ENCODE measurements around the gene COPS4.
"Not testable (repeated sequence)": the region's sequence is repeated elsewhere in the genome, so short reads cannot be mapped to it uniquely, and the experiment has no call there.

COPS4 gene

GRCh38 chr4:83024233-83024632, 10.8 kb upstream of the COPS4 start:
- no peak for FAIRE-seq

- FAIRE-seq = no peak
Measured at GRCh38 chr4:83025563-83025962, 9.4 kb upstream of the COPS4 start.

- no peak for FAIRE-seq
Measured at GRCh38 chr4:83028976-83029375, 6.0 kb upstream of the COPS4 start.

GRCh38 chr4:83029688-83030087, 5.3 kb upstream of the COPS4 start:
- FAIRE-seq = no peak

- no peak for FAIRE-seq
Measured at GRCh38 chr4:83036991-83037665, 2.1 kb downstream of the COPS4 start.

- no peak for FAIRE-seq
Measured at GRCh38 chr4:83040269-83040668, 5.3 kb downstream of the COPS4 start.

GRCh38 chr4:83043157-83043556, 8.2 kb downstream of the COPS4 start:
- not testable (repeated sequence) for FAIRE-seq

- FAIRE-seq = no peak
Measured at GRCh38 chr4:83043801-83044407, 8.9 kb downstream of the COPS4 start.

GRCh38 chr4:83046693-83047473, 11.9 kb downstream of the COPS4 start:
- FAIRE-seq = no peak

GRCh38 chr4:83048781-83049180, 13.8 kb downstream of the COPS4 start:
- FAIRE-seq = not testable (repeated sequence)

GRCh38 chr4:83054928-83055327, 19.9 kb downstream of the COPS4 start:
- no peak for FAIRE-seq

- FAIRE-seq = no peak
Measured at GRCh38 chr4:83062739-83063138, 27.8 kb downstream of the COPS4 start.

GRCh38 chr4:83065266-83065665, 30.3 kb downstream of the COPS4 start:
- no peak for FAIRE-seq

- FAIRE-seq = no peak
Measured at GRCh38 chr4:83067058-83067639, 32.2 kb downstream of the COPS4 start.

- no peak for FAIRE-seq
Measured at GRCh38 chr4:83071116-83071515, 36.1 kb downstream of the COPS4 start.

GRCh38 chr4:83074086-83074704, 39.2 kb downstream of the COPS4 start:
- FAIRE-seq = peak; percentile 88

GRCh38 chr4:83074783-83075182, 39.8 kb downstream of the COPS4 start:
- not testable (repeated sequence) for FAIRE-seq

- peak; percentile 21 for FAIRE-seq
Measured at GRCh38 chr4:83075311-83076095, 40.5 kb downstream of the COPS4 start.

- FAIRE-seq = no peak
Measured at GRCh38 chr4:83080561-83080960, 45.6 kb downstream of the COPS4 start.

- no peak for FAIRE-seq
Measured at GRCh38 chr4:83082777-83083176, 47.8 kb downstream of the COPS4 start.

GRCh38 chr4:83083925-83084475, 49.0 kb downstream of the COPS4 start:
- FAIRE-seq = no peak

GRCh38 chr4:83084956-83085355, 50.0 kb downstream of the COPS4 start:
- FAIRE-seq = not testable (repeated sequence)
